Measurements from ENCODE around the gene ATP6V1G2. TPM values are rescaled to one million over a fixed set of nuclear protein-coding genes. Genes with fewer than 3 reads are reported as not detected.
A peak's percentile ranks its signal among the peaks of the same experiment; 100 is the strongest.

Gene ATP6V1G2
- total RNA-seq, 3 donors from 2014 or later, result 0.38 to 0.84 (median 0.58) TPM

DNA sequence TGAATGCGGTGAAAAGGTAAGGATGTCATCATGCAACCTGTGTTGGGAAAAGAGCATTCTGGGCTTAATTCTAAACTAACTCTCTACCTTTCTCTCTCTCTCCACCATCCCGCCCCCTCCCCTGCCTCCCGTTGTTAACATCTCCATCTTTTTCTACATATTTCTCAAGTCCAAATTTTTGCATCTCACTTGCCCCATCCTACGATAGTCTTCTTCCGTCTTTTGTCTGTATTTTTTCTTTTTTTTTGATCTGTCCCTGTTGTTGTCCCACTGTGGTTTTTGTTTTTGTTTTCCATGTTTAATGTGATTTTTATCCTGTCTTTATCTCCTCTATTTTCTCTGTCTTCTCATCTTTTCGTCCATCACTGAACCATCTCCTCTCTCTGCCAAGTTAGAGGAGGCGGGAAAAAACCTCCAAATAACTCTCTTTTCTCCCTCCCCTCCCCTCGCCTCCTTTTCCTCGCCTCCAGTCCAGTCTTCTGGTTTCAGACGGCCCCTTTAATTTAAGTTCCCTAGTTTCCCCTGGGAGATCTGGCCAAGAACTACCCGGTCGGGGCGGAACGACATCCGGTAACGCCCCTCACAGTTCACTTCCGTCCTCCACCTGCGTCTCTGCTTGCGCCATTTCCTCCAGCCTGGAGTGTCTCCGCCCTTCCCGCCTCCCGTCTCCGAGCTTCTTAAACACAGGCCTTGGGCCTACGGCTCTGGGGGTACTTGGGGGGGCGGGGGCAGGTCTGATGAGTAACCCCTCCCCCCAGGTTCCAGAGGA, 734 bp upstream of the ATP6V1G2 start, which contains the start of gene NFKBIL1:
Gene NFKBIL1 (plus strand): TSS at position 651 of the 769 bp plus-strand sequence. CDS start 87 bp downstream, at position 738.
- Mint-ChIP-seq H3K27me3 (ENCODE audit: low read depth) (no peaks in the 10 kb centered on the region), H3K4me1 (ENCODE audit: low read depth) (peaks cover 37% of the 10 kb centered on the region), H3K36me3 (ENCODE audit: insufficient read depth) (peaks cover 2% of the 10 kb centered on the region), H3K9me3 (no peaks in the 10 kb centered on the region), H3K4me3 (peak within 1 kb of the TSS; percentile 91)
- DNase-seq, result peak; percentile 85
- ATAC-seq, result peak; percentile 88 to 89

DNA sequence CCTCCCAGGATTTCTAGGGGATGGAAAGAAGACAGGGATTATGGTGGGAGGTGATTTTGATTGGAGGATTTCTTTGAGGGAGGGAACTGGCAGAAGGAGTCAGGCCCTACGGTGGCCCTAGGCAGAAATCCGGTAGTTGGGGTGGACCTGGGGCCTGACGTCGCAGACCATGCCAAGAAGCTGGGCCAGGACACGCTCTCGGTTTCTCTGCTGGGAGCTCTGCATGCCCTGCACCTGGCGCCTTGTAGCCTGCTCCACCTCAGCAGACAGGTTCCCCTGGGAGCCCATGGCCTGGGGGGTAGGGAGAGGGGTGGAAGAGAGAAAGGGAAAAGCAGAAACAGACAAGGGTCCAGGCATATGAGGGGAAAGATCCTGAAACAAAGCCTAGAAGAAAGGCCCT, 1.1 kb downstream of the ATP6V1G2 start:
- Mint-ChIP-seq H3K36me3 (ENCODE audit: insufficient read depth) (peaks cover 10% of the 10 kb centered on the region), H3K27me3 (ENCODE audit: low read depth) (no peaks in the 10 kb centered on the region), H3K9me3 (no peaks in the 10 kb centered on the region), H3K4me1 (ENCODE audit: low read depth) (peaks cover 38% of the 10 kb centered on the region), H3K4me3 (no peak overlapping the region)
- DNase-seq (no peak), ATAC-seq (no peak)

DNA sequence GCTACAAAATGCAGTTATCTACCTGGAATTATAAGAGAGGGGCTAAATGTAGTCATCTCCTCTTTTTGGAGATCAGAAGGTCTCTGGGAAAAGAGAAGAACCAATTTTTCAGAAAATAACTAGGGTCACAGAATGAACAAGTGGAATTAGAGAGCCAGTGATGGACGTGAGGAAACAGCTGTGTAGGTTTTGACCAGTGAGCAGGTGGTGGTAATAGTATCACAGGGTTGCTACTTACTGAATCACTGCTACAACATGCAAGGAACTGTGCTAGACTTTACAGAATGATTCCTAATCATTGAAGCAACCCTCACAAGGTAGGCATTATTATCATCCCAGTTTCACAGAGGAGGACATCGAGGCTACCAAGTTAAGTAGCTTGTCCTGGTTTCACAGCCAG, 1.7 kb downstream of the ATP6V1G2 start:
- Mint-ChIP-seq H3K36me3 (ENCODE audit: insufficient read depth) (peaks cover 16% of the 10 kb centered on the region), H3K4me3 (no peak overlapping the region), H3K9me3 (no peaks in the 10 kb centered on the region), H3K27me3 (ENCODE audit: low read depth) (no peaks in the 10 kb centered on the region), H3K4me1 (ENCODE audit: low read depth) (peaks cover 44% of the 10 kb centered on the region)
- DNase-seq, result no peak
- ATAC-seq, result no peak

DNA sequence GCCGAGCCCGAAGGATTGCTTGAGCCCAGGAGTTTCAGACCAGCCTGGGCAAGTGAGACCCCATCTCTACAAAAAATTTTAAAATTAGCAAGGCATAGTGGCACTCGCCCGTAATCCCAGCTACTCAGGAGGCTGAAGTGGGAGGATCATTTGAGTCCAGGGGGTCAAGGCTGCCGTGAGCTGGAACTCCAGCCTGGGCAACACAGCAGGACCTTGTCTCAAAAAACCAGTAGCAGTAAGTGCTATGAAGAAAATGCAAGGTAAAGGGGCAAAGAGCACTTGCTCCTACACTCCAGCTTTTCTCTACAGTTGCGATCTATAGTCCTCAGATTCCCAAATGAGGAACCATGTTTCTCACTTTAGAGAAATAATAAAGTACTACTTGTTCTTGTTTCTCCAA, 2.8 kb downstream of the ATP6V1G2 start:
- Mint-ChIP-seq H3K9me3 (no peaks in the 10 kb centered on the region), H3K36me3 (ENCODE audit: insufficient read depth) (peaks cover 27% of the 10 kb centered on the region), H3K27me3 (ENCODE audit: low read depth) (no peaks in the 10 kb centered on the region), H3K4me1 (ENCODE audit: low read depth) (peaks cover 52% of the 10 kb centered on the region), H3K4me3 (peak overlapping the region; percentile 96)
- no peak for DNase-seq
- ATAC-seq, result no peak

DNA sequence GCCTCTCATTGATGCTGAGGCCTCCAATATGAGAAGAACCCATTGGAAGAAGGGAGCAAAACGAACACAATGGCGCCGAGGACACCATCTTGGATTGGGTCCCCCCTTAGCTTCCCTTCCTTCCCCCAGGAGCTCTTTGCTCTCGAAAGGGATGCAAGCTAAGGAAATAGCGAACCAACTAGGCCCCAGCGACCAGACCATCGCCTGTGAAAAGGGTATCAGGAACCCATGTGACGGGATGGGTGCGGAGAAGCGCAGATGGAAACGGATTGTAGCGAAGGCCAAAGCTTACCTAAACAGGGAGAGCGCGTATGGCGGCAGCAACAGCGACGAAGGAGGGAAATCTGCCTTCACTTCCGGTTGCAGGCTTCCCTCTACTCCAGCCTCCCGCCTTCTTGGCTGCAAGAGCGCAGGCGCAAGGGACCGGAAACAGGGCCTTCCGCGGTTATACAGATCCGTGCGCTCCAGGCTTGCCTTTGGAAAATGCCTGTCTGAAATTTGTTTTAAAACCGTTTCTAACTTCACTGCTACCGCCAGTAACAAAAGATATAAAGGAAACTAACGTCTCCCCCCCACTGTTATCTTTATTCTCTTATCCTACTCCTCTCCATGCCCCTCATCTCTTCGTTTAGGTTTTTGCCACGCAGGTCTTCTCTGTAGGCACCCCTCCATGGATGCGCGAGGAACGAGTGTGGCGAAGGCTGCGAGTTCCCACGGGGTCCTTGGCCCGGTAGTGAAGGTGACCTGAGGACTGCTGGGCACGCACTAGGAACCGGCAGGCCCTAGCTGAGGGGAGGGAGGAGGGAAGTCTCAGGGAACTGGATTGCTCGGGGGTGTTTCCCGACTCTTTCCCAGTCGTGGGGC, 4.5 kb downstream of the ATP6V1G2 start, which contains the start of gene DDX39B:
Gene DDX39B (minus strand): TSS at position 346 of the 864 bp plus-strand sequence. CDS start 1,471 bp downstream, outside the sequence.
- H3K36me3 Mint-ChIP-seq (ENCODE audit: insufficient read depth), result peaks cover 36% of the 10 kb centered on the region
- no peaks in the 10 kb centered on the region for H3K9me3 Mint-ChIP-seq
- DNase-seq, result peak; percentile 89
- H3K27me3 Mint-ChIP-seq (ENCODE audit: low read depth), result no peaks in the 10 kb centered on the region
- peaks cover 47% of the 10 kb centered on the region for H3K4me1 Mint-ChIP-seq (ENCODE audit: low read depth)
- H3K4me3 Mint-ChIP-seq, result peak within 1 kb of the TSS; percentile 96
- peak; percentile 82 to 84 for ATAC-seq

DNA sequence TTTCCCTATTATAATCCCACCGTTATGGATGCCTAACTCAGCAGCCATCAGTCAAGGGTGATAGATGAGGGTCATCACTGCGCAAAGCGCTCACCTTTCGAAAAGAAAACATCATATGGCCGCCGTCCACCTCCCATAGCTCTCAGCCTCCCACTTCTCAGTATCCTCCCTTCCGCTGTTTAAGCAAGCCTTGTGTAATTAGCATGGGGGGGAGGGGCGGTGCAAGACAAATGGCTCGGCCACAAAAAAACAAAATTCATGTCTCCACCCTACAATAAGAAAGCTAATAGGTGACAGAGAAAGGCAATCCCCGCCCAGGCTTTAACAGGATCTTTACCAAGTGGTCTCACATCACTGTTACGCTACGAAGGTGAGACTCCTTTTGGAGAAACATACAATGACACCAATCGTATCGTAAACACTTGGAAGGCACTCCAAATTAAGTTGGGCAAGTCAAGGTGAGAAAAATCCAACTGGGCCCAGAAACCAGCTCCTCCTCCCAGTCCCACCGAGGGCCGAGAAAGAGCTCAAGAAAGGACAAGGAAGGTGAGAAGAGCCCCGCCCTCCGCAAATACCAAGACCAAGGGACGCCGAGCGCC, 5.2 kb downstream of the ATP6V1G2 start:
- H3K4me1 Mint-ChIP-seq (ENCODE audit: low read depth), result peaks cover 48% of the 10 kb centered on the region
- peaks cover 41% of the 10 kb centered on the region for H3K36me3 Mint-ChIP-seq (ENCODE audit: insufficient read depth)
- DNase-seq (peak; percentile 51), ATAC-seq (peak; percentile 12)
- peak overlapping the region; percentile 96 for H3K4me3 Mint-ChIP-seq
- H3K27me3 Mint-ChIP-seq (ENCODE audit: low read depth), result no peaks in the 10 kb centered on the region
- no peaks in the 10 kb centered on the region for H3K9me3 Mint-ChIP-seq

DNA sequence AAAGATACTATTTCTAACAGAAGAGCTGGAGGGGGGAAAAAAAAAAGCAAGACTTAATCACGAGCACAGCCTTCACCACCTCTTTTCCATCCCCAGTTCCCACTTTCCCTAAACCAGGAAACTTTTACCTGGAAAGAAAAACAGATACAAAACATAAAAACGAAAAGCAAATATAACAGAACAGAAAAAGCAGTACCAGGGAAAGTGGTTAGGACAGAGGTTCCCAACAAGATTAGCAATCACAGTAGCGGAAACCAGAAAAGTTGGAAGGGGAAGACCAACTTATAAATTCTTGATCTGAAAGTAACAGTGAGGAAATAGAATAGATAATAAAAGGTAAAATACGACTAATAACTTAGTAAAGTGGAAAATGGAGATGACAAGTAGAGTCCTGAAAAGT, 5.8 kb downstream of the ATP6V1G2 start:
- no peak for ATAC-seq
- H3K9me3 Mint-ChIP-seq, result no peaks in the 10 kb centered on the region
- H3K27me3 Mint-ChIP-seq (ENCODE audit: low read depth), result no peaks in the 10 kb centered on the region
- no peak for DNase-seq
- H3K36me3 Mint-ChIP-seq (ENCODE audit: insufficient read depth), result peaks cover 46% of the 10 kb centered on the region
- H3K4me1 Mint-ChIP-seq (ENCODE audit: low read depth), result peaks cover 51% of the 10 kb centered on the region
- H3K4me3 Mint-ChIP-seq, result peak overlapping the region; percentile 96

DNA sequence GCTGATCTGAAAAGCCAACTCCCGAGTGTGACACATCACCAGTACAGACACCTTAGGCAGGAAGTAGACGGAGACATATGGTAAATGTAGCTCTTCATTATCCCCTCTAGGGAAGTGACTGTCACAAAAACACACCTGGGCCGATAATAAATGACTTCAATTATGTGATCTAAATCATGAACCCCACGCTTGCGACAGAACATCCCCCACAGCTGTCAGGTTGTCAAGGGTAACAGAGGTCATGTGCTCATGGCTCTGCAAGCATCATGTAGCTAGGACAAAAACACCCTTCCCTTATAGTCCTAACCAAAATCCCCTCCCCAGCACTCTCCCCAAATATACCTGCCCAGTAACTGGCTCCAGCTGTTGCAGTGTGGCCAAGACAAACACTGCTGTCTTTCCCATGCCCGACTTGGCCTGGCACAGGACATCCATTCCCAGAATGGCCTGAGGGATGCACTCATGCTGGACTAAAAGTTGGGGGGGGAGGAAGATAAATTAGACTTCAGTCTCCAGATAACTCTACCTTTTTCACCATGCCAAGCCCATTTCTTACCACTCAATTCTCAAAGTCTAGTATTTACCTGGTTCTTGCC, 7.5 kb downstream of the ATP6V1G2 start:
- H3K36me3 Mint-ChIP-seq (ENCODE audit: insufficient read depth), result peaks cover 58% of the 10 kb centered on the region
- peak overlapping the region; percentile 96 for H3K4me3 Mint-ChIP-seq
- no peaks in the 10 kb centered on the region for H3K9me3 Mint-ChIP-seq
- no peaks in the 10 kb centered on the region for H3K27me3 Mint-ChIP-seq (ENCODE audit: low read depth)
- DNase-seq, result no peak
- H3K4me1 Mint-ChIP-seq (ENCODE audit: low read depth), result peaks cover 51% of the 10 kb centered on the region
- ATAC-seq, result no peak

DNA sequence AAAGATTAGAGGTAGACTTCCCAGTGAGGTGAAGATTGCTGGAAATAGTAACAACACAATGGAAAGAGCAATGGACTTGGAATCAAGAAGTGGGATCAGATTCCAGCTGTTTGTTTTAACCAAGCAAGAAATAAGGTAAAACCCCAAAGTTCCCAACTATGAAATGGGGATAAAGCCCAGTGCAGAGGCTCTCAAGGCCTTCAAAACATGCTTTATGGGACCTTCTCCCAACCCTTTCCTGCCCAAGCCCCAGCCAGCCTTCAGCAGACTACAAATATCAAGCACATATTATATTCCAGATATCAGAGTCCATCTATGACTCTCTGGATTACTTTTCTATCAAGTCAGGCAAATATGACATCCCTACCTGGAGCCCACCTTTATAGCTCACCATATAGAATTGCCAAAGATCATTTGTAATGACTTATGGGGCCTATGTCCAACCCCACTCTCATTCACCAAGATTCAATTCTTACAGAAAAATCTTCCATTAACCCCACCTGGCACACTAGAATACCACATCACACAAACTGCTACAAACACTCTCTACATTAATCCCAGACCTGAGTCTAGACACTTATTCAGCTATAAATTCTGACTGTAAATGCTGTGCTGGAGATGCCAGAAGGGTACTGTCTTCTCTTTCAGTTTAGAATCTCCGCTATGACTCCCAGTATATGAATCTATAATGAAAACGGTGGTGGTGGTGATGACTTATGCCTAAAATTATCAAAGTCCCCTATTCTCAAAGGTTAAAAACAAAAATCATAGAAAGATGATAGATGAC, 10.7 kb downstream of the ATP6V1G2 start:
- no peaks in the 10 kb centered on the region for H3K27me3 Mint-ChIP-seq (ENCODE audit: low read depth)
- H3K9me3 Mint-ChIP-seq, result no peaks in the 10 kb centered on the region
- peak; percentile 33 to 42 for ATAC-seq
- peaks cover 68% of the 10 kb centered on the region for H3K36me3 Mint-ChIP-seq (ENCODE audit: insufficient read depth)
- peaks cover 52% of the 10 kb centered on the region for H3K4me1 Mint-ChIP-seq (ENCODE audit: low read depth)
- DNase-seq, result no peak
- H3K4me3 Mint-ChIP-seq, result no peak overlapping the region

DNA sequence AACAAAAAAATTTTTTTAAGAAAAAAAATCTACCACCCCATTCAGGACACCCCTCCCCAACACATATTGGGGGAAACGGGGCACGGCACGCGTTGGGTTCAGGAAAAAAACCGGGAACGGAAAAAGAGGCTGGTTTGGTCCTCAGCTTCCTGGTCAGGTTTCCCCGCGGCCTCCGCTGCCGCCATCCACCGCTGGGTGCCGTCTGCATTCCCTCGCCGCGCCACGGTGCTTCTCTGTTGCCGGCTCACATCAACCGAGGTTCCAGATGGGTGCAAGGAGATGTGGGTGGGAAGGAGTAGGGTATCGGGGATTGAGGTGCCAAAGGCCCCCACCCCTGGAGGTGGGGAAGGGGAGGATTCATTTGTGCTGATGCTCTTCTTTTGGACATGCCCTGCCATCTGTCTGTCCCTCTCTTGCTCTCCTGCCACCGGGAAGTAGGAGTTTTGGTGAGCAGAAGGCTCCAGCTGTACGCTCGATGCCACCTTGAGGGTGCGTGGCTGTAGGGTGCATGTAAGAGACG, 11.8 kb downstream of the ATP6V1G2 start:
- peaks cover 68% of the 10 kb centered on the region for H3K36me3 Mint-ChIP-seq (ENCODE audit: insufficient read depth)
- no peaks in the 10 kb centered on the region for H3K9me3 Mint-ChIP-seq
- H3K4me3 Mint-ChIP-seq, result no peak overlapping the region
- peaks cover 44% of the 10 kb centered on the region for H3K4me1 Mint-ChIP-seq (ENCODE audit: low read depth)
- H3K27me3 Mint-ChIP-seq (ENCODE audit: low read depth), result no peaks in the 10 kb centered on the region
- DNase-seq (no peak), ATAC-seq (no peak)

DNA sequence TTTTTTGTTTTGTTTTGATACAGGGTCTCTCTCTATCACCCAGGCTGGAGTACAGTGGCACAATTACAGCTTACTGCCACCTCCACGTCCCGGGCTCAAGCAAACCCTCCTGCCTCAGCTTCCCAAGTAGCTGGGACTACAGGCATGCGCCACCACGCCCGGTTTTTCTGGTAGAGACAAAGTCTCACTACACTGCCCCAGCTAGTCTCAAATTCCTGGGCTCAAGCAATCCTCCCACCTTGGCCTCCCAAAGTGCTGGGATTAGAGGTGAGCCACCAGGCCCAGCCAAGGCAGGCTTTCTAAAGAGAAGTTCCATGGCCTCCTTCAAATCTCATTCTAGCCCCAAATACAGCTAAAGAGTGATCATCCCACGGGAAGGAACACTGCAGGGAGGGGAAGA, 12.4 kb downstream of the ATP6V1G2 start:
- Mint-ChIP-seq H3K4me3 (no peak overlapping the region), H3K9me3 (no peaks in the 10 kb centered on the region), H3K36me3 (ENCODE audit: insufficient read depth) (peaks cover 65% of the 10 kb centered on the region), H3K4me1 (ENCODE audit: low read depth) (peaks cover 38% of the 10 kb centered on the region), H3K27me3 (ENCODE audit: low read depth) (no peaks in the 10 kb centered on the region)
- no peak for ATAC-seq
- no peak for DNase-seq

DNA sequence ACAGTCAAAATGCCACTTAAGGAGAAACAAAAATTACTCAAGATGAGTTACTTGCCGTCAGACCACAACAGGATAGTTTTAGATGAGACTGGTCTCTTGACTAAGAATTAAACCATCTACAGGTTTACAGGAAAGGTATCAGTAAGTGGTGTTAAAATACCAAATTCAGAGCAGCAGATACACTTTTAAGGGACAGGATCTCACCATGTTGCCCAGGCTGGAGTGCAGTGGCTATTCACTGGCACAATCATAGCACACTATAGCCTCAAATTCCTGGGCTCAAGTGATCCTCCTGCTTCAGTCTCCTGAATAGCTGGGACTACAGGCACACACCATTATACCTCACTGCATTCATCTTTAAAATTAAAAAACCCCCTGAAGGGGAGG, 13.0 kb downstream of the ATP6V1G2 start:
- ATAC-seq, result no peak
- no peak for DNase-seq
- Mint-ChIP-seq H3K9me3 (no peaks in the 10 kb centered on the region), H3K4me3 (no peak overlapping the region), H3K36me3 (ENCODE audit: insufficient read depth) (peaks cover 59% of the 10 kb centered on the region), H3K4me1 (ENCODE audit: low read depth) (peaks cover 33% of the 10 kb centered on the region), H3K27me3 (ENCODE audit: low read depth) (no peaks in the 10 kb centered on the region)

All from activated T-cell treated with anti-CD3 and anti-CD28 coated beads, Interleukin-2, amount 50 U/mL, for 4 hours (primary cell).